ENCODE results near the gene FOXP1. TPM values are rescaled to one million over a fixed set of nuclear protein-coding genes. Genes with fewer than 3 reads are reported as not detected.
A peak's percentile ranks its signal among the peaks of the same experiment; 100 is the strongest.

The FOXP1 gene
- total RNA-seq, 1 donor, result 195 TPM

- Histone ChIP-seq H3K79me2 (ENCODE audit: insufficient read depth, low read length) (peaks cover 83% of the 10 kb centered on the region), H3K4me3 (ENCODE audit: insufficient read depth, low read length) (no peak overlapping the region), H3K9me3 (ENCODE audit: low read depth, low read length) (no peaks in the 10 kb centered on the region), H3K27me3 (ENCODE audit: insufficient read depth, low read length) (no peaks in the 10 kb centered on the region), H4K20me1 (ENCODE audit: insufficient read depth, low read length) (peaks cover 9% of the 10 kb centered on the region), H3K36me3 (ENCODE audit: insufficient read depth, low read length) (no peaks in the 10 kb centered on the region), H3K4me1 (ENCODE audit: insufficient read depth, low read length) (peaks cover 12% of the 10 kb centered on the region), H2AFZ (ENCODE audit: low read length) (no peak overlapping the region), H3K4me2 (ENCODE audit: insufficient read depth, low read length) (no peak overlapping the region), H3K27ac (ENCODE audit: low read depth, low read length) (no peak overlapping the region)
- TF ChIP-seq, protein P1, sequence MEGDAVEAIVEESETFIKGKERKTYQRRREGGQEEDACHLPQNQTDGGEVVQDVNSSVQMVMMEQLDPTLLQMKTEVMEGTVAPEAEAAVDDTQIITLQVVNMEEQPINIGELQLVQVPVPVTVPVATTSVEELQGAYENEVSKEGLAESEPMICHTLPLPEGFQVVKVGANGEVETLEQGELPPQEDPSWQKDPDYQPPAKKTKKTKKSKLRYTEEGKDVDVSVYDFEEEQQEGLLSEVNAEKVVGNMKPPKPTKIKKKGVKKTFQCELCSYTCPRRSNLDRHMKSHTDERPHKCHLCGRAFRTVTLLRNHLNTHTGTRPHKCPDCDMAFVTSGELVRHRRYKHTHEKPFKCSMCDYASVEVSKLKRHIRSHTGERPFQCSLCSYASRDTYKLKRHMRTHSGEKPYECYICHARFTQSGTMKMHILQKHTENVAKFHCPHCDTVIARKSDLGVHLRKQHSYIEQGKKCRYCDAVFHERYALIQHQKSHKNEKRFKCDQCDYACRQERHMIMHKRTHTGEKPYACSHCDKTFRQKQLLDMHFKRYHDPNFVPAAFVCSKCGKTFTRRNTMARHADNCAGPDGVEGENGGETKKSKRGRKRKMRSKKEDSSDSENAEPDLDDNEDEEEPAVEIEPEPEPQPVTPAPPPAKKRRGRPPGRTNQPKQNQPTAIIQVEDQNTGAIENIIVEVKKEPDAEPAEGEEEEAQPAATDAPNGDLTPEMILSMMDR (IDR thresholded peaks at IDR 0.05; ENCODE audit: extremely low read depth, low read depth, low read length), result no peak
- DNase-seq (ENCODE audit: insufficient read length, low spot score, missing footprints), result no peak
These were observed 137.3 kb downstream of the FOXP1 start for GRCh38 chr3:71446260-71446659.

DNA sequence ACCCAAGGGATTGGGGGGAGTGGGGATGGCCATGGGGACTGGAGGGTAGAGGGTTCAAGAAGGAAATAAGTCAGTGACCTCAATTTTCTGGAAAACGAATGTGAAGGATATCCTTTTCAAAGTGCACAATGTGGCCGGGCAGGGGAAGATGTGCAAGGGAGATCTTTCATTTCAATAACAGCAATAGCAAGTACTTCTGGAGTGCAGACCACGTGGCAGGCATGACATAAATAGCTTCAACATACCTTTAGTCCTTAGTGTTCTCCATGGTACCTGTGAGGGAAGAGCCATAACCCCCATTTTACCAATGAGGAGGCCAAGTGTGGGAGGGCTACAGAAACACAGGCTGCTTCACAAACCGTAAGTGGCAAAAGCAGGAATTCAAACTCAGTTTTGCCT is 138.7 kb downstream of the FOXP1 start:
- Histone ChIP-seq H3K4me2 (ENCODE audit: insufficient read depth, low read length) (no peak overlapping the region), H2AFZ (ENCODE audit: low read length) (no peak overlapping the region)
- TF ChIP-seq, protein P1 (IDR thresholded peaks at IDR 0.05; ENCODE audit: extremely low read depth, low read depth, low read length), result no peak

DNA sequence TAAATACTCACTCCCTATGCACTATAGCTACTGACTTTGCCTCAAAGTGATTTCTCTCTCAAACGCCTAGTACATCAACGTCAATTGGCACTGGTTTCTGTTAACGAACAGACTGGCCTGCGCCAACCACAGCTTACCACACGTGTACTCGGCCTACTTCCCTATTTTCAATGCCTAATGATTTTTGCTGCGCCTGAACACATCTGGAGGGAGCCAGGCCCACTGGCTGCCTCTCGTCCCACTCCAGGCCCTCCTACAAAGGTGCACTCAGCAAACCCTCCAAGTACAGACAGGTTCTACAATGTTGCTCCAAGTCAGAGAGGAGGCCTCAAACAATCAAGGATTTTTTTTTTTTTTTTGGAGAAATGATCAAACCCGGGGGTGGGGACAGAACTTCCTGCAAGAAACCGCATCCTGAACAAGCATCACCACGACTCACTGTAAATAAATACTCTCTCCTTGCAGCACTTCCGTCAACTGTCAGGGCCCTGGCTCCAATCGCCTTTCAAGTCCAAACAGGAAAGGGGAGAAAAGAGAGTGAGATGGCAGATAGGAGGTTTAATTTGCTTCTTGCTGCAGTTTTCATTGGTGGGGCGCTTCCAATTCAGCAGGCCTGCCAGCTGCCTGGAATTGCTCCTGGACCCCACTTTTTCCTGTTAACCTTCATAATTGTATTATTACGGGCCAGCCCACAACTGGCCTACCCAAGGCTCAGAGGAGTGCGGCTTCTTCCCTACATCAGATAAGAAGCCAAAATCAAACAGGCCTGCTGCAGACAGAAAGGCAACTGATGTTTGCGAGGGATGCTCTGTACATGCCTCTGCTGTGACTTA is 139.3 kb downstream of the FOXP1 start:
- peaks cover 80% of the 10 kb centered on the region for H3K79me2 ChIP-seq (ENCODE audit: insufficient read depth, low read length)

More for the DNA sequence above, 138.7 kb downstream of the FOXP1 start:
- H4K20me1 ChIP-seq (ENCODE audit: insufficient read depth, low read length), result peaks cover 4% of the 10 kb centered on the region
- peaks cover 80% of the 10 kb centered on the region for H3K79me2 ChIP-seq (ENCODE audit: insufficient read depth, low read length)
- no peak overlapping the region for H3K27ac ChIP-seq (ENCODE audit: low read depth, low read length)
- DNase-seq (ENCODE audit: insufficient read length, low spot score, missing footprints), result no peak
- no peaks in the 10 kb centered on the region for H3K9me3 ChIP-seq (ENCODE audit: low read depth, low read length)
- peaks cover 12% of the 10 kb centered on the region for H3K4me1 ChIP-seq (ENCODE audit: insufficient read depth, low read length)
- H3K27me3 ChIP-seq (ENCODE audit: insufficient read depth, low read length), result no peaks in the 10 kb centered on the region
- H3K4me3 ChIP-seq (ENCODE audit: insufficient read depth, low read length), result no peak overlapping the region
- H3K36me3 ChIP-seq (ENCODE audit: insufficient read depth, low read length), result no peaks in the 10 kb centered on the region

DNA sequence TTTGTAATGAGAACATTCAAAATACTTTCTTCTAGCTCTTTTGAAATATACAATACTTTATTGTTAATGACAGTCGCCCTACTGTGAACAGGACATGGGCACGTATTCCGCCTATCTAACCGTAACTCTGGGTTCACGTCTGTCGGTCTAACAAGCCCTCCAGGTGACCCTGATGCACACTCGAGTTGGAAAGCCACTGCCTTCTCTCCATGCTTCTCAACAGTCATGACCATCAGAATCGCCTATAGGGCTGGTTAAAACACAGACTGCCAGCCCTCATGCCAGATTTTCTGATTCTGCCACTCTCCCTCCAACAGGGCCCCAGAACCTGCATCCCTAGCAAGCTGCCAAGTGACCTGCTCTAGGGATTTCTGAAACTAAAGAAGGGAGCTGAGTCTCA is 140.2 kb downstream of the FOXP1 start:
- Histone ChIP-seq H3K4me3 (ENCODE audit: insufficient read depth, low read length) (no peak overlapping the region), H3K27me3 (ENCODE audit: insufficient read depth, low read length) (no peaks in the 10 kb centered on the region), H3K27ac (ENCODE audit: low read depth, low read length) (no peak overlapping the region), H3K4me2 (ENCODE audit: insufficient read depth, low read length) (no peak overlapping the region), H2AFZ (ENCODE audit: low read length) (no peak overlapping the region), H3K36me3 (ENCODE audit: insufficient read depth, low read length) (no peaks in the 10 kb centered on the region), H3K79me2 (ENCODE audit: insufficient read depth, low read length) (peaks cover 79% of the 10 kb centered on the region), H4K20me1 (ENCODE audit: insufficient read depth, low read length) (no peaks in the 10 kb centered on the region), H3K9me3 (ENCODE audit: low read depth, low read length) (no peaks in the 10 kb centered on the region), H3K4me1 (ENCODE audit: insufficient read depth, low read length) (peaks cover 12% of the 10 kb centered on the region)
- no peak for DNase-seq (ENCODE audit: insufficient read length, low spot score, missing footprints)
- TF ChIP-seq, protein P1 (IDR thresholded peaks at IDR 0.05; ENCODE audit: extremely low read depth, low read depth, low read length), result no peak

More for the DNA sequence above, 139.3 kb downstream of the FOXP1 start:
- H2AFZ ChIP-seq (ENCODE audit: low read length), result no peak overlapping the region
- peak; percentile 76 for DNase-seq (ENCODE audit: insufficient read length, low spot score, missing footprints)
- no peaks in the 10 kb centered on the region for H3K9me3 ChIP-seq (ENCODE audit: low read depth, low read length)
- no peak overlapping the region for H3K4me2 ChIP-seq (ENCODE audit: insufficient read depth, low read length)
- no peaks in the 10 kb centered on the region for H3K27me3 ChIP-seq (ENCODE audit: insufficient read depth, low read length)
- H3K4me3 ChIP-seq (ENCODE audit: insufficient read depth, low read length), result no peak overlapping the region
- peak overlapping the region; percentile 46 for H3K27ac ChIP-seq (ENCODE audit: low read depth, low read length)
- peaks cover 12% of the 10 kb centered on the region for H3K4me1 ChIP-seq (ENCODE audit: insufficient read depth, low read length)
- TF ChIP-seq, protein P1 (IDR thresholded peaks at IDR 0.05; ENCODE audit: extremely low read depth, low read depth, low read length), result no peak
- H3K36me3 ChIP-seq (ENCODE audit: insufficient read depth, low read length), result no peaks in the 10 kb centered on the region
- peaks cover 2% of the 10 kb centered on the region for H4K20me1 ChIP-seq (ENCODE audit: insufficient read depth, low read length)
